HEK293T (cell line): ENCODE measurements around the gene GTF2I.
"Not testable (repeated sequence)": the region's sequence is repeated elsewhere in the genome, so short reads cannot be mapped to it uniquely, and the experiment has no call there.

Experiments used
- CTCF ChIA-PET: fragments of 350-600 bp; formaldehyde crosslinking; extraction: SDS; loops from one replicate; lab custom pipeline; 2021; ENCODE audit warnings: antibody characterized with exemption, inconsistent platforms; lab: Yijun Ruan, JAX
- POLR2A ChIA-PET: fragments of 350-600 bp; formaldehyde crosslinking; extraction: SDS; loops from one replicate; lab custom pipeline; 2020; ENCODE audit warnings: antibody characterized with exemption, inconsistent platforms; lab: Yijun Ruan, JAX
- DNase-seq: peaks from one replicate; pipeline ENCODE4 v3.0.0; 2012; ENCODE audit warnings: mixed read lengths; ENCODE audit errors: extremely low spot score
- ARNT ChIP-seq: fragments of 450-650 bp; IDR thresholded peaks from 2 replicates; pipeline ENCODE4 v1.6.1; 2017; ENCODE audit warnings: mild to moderate bottlenecking
- BHLHE40 ChIP-seq: fragments of 450-650 bp; IDR thresholded peaks from 2 replicates; pipeline ENCODE4 v1.6.1; 2016; ENCODE audit warnings: mild to moderate bottlenecking, moderate library complexity, borderline replicate concordance
- CTBP1 ChIP-seq: fragments of 450-650 bp; IDR thresholded peaks from 2 replicates; pipeline ENCODE4 v1.6.1; 2016; ENCODE audit warnings: borderline replicate concordance
- ELF4 ChIP-seq: fragments of 450-650 bp; IDR thresholded peaks from 2 replicates; pipeline ENCODE4 v1.6.1; 2017; ENCODE audit warnings: antibody characterized with exemption
- FOXA1 ChIP-seq: fragments of 450-650 bp; IDR thresholded peaks from 2 replicates; pipeline ENCODE4 v1.6.1; 2016; ENCODE audit warnings: mild to moderate bottlenecking
- FOXK2 ChIP-seq: fragments of 450-650 bp; IDR thresholded peaks from 2 replicates; pipeline ENCODE4 v1.6.1; 2016; ENCODE audit warnings: mild to moderate bottlenecking
- FOXM1 ChIP-seq: fragments of 450-650 bp; IDR thresholded peaks from 2 replicates; pipeline ENCODE4 v1.6.1; 2017; ENCODE audit warnings: mild to moderate bottlenecking, borderline replicate concordance
- HDGF ChIP-seq: fragments of 450-650 bp; IDR thresholded peaks from 2 replicates; pipeline ENCODE4 v1.6.1; 2017; ENCODE audit warnings: antibody characterized with exemption, borderline replicate concordance
- L3MBTL2 ChIP-seq: fragments of 450-650 bp; conservative IDR thresholded peaks from 2 replicates; pipeline ENCODE4 v1.6.1; 2016; ENCODE audit warnings: mild to moderate bottlenecking
- LEF1 ChIP-seq: fragments of 450-650 bp; IDR thresholded peaks from 2 replicates; pipeline ENCODE4 v1.6.1; 2017; ENCODE audit warnings: mild to moderate bottlenecking, borderline replicate concordance
- NFRKB ChIP-seq: fragments of 450-650 bp; IDR thresholded peaks from 2 replicates; pipeline ENCODE4 v1.6.1; 2016; ENCODE audit warnings: mild to moderate bottlenecking, moderate library complexity
- PKNOX1 ChIP-seq: fragments of 450-650 bp; IDR thresholded peaks from 2 replicates; pipeline ENCODE4 v1.6.1; 2016
- SP1 ChIP-seq: fragments of 450-650 bp; IDR thresholded peaks from 2 replicates; pipeline ENCODE4 v1.6.1; 2017
- SUZ12 ChIP-seq: fragments of 450-650 bp; IDR thresholded peaks from 2 replicates; pipeline ENCODE4 v1.6.1; 2016; ENCODE audit warnings: mild to moderate bottlenecking
- TARDBP ChIP-seq: fragments of 450-650 bp; IDR thresholded peaks from 2 replicates; pipeline ENCODE4 v1.6.1; 2016
- ZNF384 ChIP-seq: fragments of 450-650 bp; IDR thresholded peaks from 2 replicates; pipeline ENCODE4 v1.6.1; 2016

GTF2I gene

GRCh38 chr7:74671602-74672001 lies 14.1 kb downstream of the GTF2I start:
- TF ChIP-seq FOXM1 (no peak), SP1 (no peak), TARDBP (no peak), BHLHE40 (no peak)
- CTCF ChIA-PET: no interaction called here
- DNase-seq: no peak
- POLR2A ChIA-PET: no interaction called here

DNA sequence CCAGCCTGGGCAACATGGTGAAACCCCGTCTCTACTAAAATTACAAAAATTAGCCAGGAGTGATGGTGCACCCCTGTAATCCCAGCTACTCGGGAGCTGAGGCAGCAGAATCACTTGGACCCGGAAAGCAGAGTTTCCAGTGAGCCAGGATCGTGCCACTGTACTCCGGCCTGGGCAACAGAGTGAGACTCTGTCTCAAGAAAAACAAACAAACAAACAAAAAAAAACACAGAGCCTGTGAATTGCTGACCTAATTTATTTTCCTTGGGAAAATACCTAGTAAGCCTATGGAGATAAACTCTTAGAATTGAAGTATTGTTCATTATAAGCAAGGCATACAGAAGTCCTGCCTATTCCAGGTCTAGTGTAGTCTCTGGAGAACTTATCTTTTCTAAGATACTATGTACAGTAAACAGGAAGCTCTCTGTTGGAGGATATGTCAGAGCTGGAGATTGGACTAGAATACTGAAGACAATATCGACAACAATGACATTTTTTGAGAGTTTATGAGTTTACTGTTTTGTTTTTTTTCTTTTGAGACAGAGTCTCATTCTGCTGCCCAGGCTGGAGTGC lies 14.9 kb downstream of the GTF2I start:
- CTCF ChIA-PET: interaction anchor here (1.1 kb wide), 1 partner anchor 11 kb away, joined by 3 read pairs; no protein-coding TSS in a partner anchor
- TF ChIP-seq BHLHE40: no peak
- TF ChIP-seq ARNT: no peak
- TF ChIP-seq LEF1: no peak
- TF ChIP-seq FOXK2: no peak
- no peak for DNase-seq
- POLR2A ChIA-PET: no interaction called here

DNA sequence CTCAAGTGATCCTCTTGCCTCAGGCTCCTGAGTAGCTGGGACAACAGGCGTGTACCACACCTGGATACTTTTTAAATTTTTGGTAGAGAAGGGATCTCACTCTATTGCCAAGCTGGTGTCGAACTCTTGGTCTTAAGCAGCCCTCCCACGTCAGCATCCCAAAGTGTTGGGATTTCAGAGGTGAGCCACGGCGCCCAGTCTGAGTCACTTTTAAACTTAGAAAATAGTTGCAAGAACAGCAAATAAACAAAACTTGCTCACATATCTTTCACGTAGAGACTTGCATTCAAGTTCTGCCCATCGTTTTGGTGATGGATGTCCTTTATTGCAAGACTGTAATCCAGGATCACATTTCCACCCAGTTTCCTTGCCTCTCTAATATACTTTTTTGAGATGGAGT lies 16.6 kb downstream of the GTF2I start:
- TF ChIP-seq ZNF384: no peak
- no peak for TF ChIP-seq FOXM1
- no peak for TF ChIP-seq SP1
- TF ChIP-seq ARNT: no peak
- no peak for TF ChIP-seq PKNOX1
- TF ChIP-seq LEF1: no peak
- TF ChIP-seq TARDBP: no peak
- TF ChIP-seq FOXA1: no peak
- DNase-seq: no peak
- ChIA-PET POLR2A (no interaction called here), CTCF (no interaction called here)

DNA sequence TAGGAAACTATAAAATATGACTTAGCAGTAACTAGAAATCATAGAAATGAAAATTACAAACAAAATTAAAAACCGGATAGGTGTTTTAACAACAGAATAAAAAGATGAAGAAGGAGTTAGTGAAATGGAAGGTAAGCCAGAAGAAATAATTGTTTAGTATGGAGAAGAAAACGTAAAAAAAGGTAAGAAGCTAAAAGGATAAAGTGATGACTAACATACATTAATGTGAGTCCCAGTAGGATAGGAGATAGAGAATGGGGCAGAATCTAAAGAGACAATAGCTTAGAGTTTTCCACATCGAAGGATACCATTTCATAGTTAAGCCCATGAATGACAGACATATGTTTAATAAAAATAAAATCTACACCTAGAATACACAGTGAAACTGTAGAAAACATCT lies 25.3 kb downstream of the GTF2I start:
- ChIA-PET POLR2A (no interaction called here), CTCF (no interaction called here)
- DNase-seq: no peak
- TF ChIP-seq FOXM1 (no peak), PKNOX1 (no peak), LEF1 (no peak), ARNT (no peak), NFRKB (no peak), BHLHE40 (no peak), SP1 (no peak), ELF4 (no peak), FOXA1 (no peak), TARDBP (no peak), FOXK2 (no peak), CTBP1 (no peak), SUZ12 (no peak), ZNF384 (no peak), HDGF (no peak)

- TF ChIP-seq HDGF: no peak
- no peak for TF ChIP-seq ARNT
- CTCF ChIA-PET: no interaction called here
- no peak for DNase-seq
- POLR2A ChIA-PET: no interaction called here
These were observed 26.3 kb downstream of the GTF2I start for GRCh38 chr7:74683799-74684198.

GRCh38 chr7:74684473-74684872 lies 27.0 kb downstream of the GTF2I start:
- POLR2A ChIA-PET: no interaction called here
- CTCF ChIA-PET: no interaction called here
- TF ChIP-seq FOXM1: no peak
- TF ChIP-seq CTBP1: no peak
- no peak for TF ChIP-seq FOXA1
- no peak for TF ChIP-seq L3MBTL2
- no peak for TF ChIP-seq BHLHE40
- TF ChIP-seq FOXK2: no peak
- no peak for TF ChIP-seq HDGF
- no peak for DNase-seq

- ChIA-PET CTCF (no interaction called here), POLR2A (no interaction called here)
- no peak for DNase-seq
- TF ChIP-seq PKNOX1 (no peak), FOXK2 (no peak)
These were observed 27.4 kb downstream of the GTF2I start for GRCh38 chr7:74684921-74685320.

DNA sequence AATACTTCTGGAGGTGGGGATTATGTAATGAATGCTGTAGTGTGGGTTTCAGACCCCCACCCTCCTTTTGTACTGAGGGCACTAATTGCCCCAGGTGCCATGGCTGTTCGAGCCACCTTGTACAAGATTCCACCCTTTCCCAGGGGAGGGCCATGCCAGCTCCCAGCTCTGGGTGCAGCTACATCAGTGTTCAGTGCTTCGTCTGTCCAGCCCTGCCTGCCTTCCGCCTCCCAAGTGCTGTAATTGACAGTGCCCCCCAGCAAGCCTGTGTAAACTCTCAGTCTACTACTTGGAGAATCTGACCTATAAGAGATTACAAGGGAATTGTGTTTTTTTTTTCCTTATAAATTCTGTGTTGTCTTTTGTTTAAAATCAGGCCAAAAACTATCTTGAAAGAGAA lies 33.0 kb downstream of the GTF2I start:
- no peak for TF ChIP-seq ARNT
- no peak for TF ChIP-seq PKNOX1
- TF ChIP-seq SP1: no peak
- no peak for TF ChIP-seq TARDBP
- no peak for TF ChIP-seq HDGF
- TF ChIP-seq ELF4: no peak
- TF ChIP-seq ZNF384: no peak
- TF ChIP-seq BHLHE40: no peak
- no peak for TF ChIP-seq FOXK2
- no peak for TF ChIP-seq CTBP1
- no peak for TF ChIP-seq FOXA1
- no peak for TF ChIP-seq FOXM1
- no peak for TF ChIP-seq NFRKB
- no peak for TF ChIP-seq LEF1
- no peak for TF ChIP-seq SUZ12
- TF ChIP-seq L3MBTL2: no peak
- ChIA-PET POLR2A (no interaction called here), CTCF (no interaction called here)
- DNase-seq: no peak

DNA sequence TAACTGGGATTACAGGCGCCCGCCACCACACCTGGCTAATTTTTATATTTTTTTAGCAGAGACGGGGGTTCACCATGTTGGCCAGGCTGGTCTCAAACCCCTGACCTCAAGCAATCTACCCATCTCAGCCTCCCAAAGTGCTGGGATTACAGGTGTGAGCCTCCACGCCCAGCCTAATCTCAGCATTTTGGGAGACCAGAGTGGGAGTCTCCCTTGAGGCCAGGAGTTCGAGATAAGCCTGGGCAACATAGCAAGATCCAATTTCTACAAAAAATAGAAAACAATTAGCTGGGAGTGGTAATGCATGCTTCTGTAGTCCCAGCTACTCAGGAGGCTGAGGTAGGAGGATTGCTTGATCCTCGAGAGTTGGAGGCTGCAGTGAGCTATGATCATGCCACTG lies 46.9 kb downstream of the GTF2I start:
- DNase-seq, CTCF ChIA-PET, POLR2A ChIA-PET: not testable (repeated sequence)
